Prostate gland (tissue), 2 donors: ENCODE results near the gene SMYD3.

ENCODE experiments used
- POLR2A ChIP-seq: fragments of 450-650 bp; IDR thresholded peaks from one replicate; pipeline ENCODE4 v1.6.1; 2016; ENCODE audit warnings: antibody characterized with exemption, mild to moderate bottlenecking
- TF ChIP-seq, protein P1 (sequence below), 4 experiments: fragments of 200-600 bp in 2 of 4; fragments of 450-650 bp in 2 of 4; sonication (generic) in 2 of 4; IDR thresholded peaks; 1 replicate in 3 of 4; 2 replicates in 1 of 4; pipeline ENCODE4 v1.5.1; 2016 to 2019; ENCODE audit warnings: antibody characterized with exemption in 4 of 4, mild to moderate bottlenecking in 2 of 4, moderate library complexity in 2 of 4

- TF ChIP-seq, protein P1, sequence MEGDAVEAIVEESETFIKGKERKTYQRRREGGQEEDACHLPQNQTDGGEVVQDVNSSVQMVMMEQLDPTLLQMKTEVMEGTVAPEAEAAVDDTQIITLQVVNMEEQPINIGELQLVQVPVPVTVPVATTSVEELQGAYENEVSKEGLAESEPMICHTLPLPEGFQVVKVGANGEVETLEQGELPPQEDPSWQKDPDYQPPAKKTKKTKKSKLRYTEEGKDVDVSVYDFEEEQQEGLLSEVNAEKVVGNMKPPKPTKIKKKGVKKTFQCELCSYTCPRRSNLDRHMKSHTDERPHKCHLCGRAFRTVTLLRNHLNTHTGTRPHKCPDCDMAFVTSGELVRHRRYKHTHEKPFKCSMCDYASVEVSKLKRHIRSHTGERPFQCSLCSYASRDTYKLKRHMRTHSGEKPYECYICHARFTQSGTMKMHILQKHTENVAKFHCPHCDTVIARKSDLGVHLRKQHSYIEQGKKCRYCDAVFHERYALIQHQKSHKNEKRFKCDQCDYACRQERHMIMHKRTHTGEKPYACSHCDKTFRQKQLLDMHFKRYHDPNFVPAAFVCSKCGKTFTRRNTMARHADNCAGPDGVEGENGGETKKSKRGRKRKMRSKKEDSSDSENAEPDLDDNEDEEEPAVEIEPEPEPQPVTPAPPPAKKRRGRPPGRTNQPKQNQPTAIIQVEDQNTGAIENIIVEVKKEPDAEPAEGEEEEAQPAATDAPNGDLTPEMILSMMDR (IDR thresholded peaks at IDR 0.05) = no peak
- no peak for TF ChIP-seq POLR2A
These were observed 411.6 kb downstream of the SMYD3 start for GRCh38 chr1:246095443-246095842.
